ENCODE data around the gene TSPOAP1. TPM values are rescaled to one million over a fixed set of nuclear protein-coding genes. Genes with fewer than 3 reads are reported as not detected.

Gene TSPOAP1
- total RNA-seq, 2 experiments from 2014 or later, result 21.6 to 22.7 TPM

Small RNAs within 50 kb of the gene (microRNA-seq; reads per million reads assigned to microRNA genes)
- not detected for gene MIR4736 (ENCODE audit: borderline microRNAs expressed, borderline number of aligned reads, borderline replicate concordance)

Other genes starting within 250 kb of the TSPOAP1 start
- 10 to 100 TPM; 24.8 to 26.8 TPM for gene DYNLL2, start 245.4 kb downstream of the TSPOAP1 start, total RNA-seq
- under 1 TPM; 0.17 to 0.27 TPM for gene OR4D1, start 180.4 kb downstream of the TSPOAP1 start, total RNA-seq
- gene OR4D2, start 161.8 kb downstream of the TSPOAP1 start, total RNA-seq, result not detected
- gene EPX, start 136.1 kb downstream of the TSPOAP1 start, total RNA-seq, result not detected
- gene MKS1, start 109.5 kb downstream of the TSPOAP1 start, total RNA-seq, result 10 to 100 TPM; 23.5 to 27.3 TPM
- not detected for gene LPO, start 90.2 kb downstream of the TSPOAP1 start, total RNA-seq
- under 1 TPM; 0.17 to 0.22 TPM for gene MPO, start 47.9 kb downstream of the TSPOAP1 start, total RNA-seq
- 100 to 1,000 TPM; 113 to 114 TPM for gene SUPT4H1, start 23.4 kb upstream of the TSPOAP1 start, total RNA-seq
- under 1 TPM; 0.39 to 0.93 TPM for gene RNF43, start 88.7 kb upstream of the TSPOAP1 start, total RNA-seq
- 1 to 10 TPM; 2.9 to 3.0 TPM for gene HSF5, start 159.6 kb upstream of the TSPOAP1 start, total RNA-seq
- gene MTMR4, start 185.8 kb upstream of the TSPOAP1 start, total RNA-seq, result 10 to 100 TPM; 61.6 to 66.5 TPM

Data from activated CD4-positive, alpha-beta memory T cell treated with anti-CD3 and anti-CD28 coated beads for 36 hours (primary cell).